Stimulated activated CD4-positive, alpha-beta T cell treated with anti-CD3 and anti-CD28 coated beads, Interleukin-1b, Interleukin-23, amount 100 ng/mL, for 1 hour (primary cell): ENCODE data around the gene TASOR.
A peak's percentile ranks its signal among the peaks of the same experiment; 100 is the strongest.
"Not testable (repeated sequence)": the region's sequence is repeated elsewhere in the genome, so short reads cannot be mapped to it uniquely, and the experiment has no call there.

ENCODE experiments used
- DNase-seq, 2 donors: peaks; one replicate each; pipeline ENCODE4 v3.0.0-alpha.2; 2020; ENCODE audit warnings: low read depth in 2 of 2

Gene TASOR

GRCh38 chr3:56683122-56683817, at the start of gene TASOR:
TSS of gene TASOR (minus strand) at chr3:56683265. CDS start at chr3:56683006, 259 bp downstream.
- DNase-seq, result peak; percentile 65 to 78

DNA sequence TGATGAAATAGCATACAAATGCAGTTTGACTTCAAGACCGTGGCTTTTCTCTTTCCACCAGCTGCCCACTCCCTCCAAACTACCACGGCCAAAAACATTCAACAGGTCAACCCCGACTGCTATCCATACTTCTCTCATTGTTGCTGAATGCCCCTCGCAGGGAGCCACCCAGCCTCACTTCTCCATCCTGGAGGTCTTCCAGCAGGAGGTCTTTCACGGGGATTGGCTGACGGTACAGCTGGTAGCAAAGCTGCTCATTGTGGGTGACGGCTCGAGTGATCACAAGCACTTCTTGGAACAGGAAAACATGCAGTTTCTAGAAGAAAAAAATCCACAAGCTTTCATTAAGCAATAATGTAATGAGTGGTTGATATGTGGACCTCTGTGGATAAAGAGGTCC, 49.0 kb upstream of the TASOR start:
- DNase-seq, result no peak

GRCh38 chr3:56725175-56725574, 42.1 kb upstream of the TASOR start:
- DNase-seq, result no peak

DNA sequence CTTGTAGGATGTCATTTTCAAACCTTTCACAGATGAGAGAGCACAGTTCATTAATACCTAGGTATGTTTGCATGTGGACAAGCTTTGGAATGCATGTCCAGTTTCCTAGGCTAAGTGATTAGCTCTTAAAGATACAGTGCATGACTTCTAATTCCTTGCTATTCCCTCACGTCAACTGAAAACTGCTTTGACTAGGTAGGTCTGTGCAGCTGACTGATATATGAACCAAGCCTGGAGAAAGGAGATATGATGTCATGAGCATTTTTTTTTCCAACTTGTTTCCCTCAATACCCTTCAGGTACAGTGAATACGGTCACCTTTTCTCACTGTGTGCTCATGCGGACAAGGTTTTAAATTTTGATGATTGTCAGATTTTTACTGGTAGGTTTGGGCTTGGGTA, 41.6 kb upstream of the TASOR start:
- DNase-seq, result no peak

- DNase-seq, result no peak
Measured at GRCh38 chr3:56720849-56721248, 37.8 kb upstream of the TASOR start.

GRCh38 chr3:56718809-56719208, 35.7 kb upstream of the TASOR start:
- not testable (repeated sequence) for DNase-seq

DNA sequence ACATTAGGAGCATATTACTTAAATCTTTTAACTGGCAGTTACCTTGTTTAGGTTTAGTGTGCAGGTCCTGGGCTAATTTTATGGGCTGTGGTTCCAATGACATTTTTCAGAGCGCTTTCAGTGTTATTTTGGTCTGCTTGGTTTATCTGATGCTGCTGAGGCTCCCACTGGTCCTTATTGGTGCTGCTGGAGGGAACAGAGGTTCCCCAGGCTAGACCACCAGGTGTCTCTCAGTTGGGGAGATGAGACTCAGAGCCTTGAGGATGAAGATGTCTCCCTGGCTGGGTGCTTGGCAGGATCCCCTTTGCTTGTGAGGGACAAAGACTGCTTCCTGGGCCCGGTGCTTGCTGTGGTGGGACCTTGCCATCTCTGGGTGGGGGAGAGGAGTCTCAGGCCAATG, 28.3 kb upstream of the TASOR start:
- no peak for DNase-seq

GRCh38 chr3:56707412-56707811, 24.3 kb upstream of the TASOR start:
- DNase-seq, result not testable (repeated sequence)

DNA sequence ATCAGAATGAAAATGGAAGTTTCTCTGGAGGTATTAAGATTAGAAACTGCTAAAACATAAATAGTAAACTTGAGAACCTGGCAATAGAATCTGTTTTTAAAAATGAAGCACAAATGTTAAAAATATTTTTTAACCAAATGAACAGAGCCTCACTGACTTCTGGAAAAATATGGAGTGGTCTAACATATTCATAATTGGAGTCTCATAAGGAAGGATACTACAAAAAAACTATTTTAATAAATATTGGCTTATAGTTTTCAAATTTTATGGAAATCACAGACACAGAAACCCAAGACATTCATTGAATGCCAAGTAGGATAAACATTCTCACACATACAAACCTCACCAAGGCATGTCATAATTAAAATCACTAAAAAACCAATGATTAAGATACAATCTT, 23.6 kb upstream of the TASOR start:
- no peak for DNase-seq

DNA sequence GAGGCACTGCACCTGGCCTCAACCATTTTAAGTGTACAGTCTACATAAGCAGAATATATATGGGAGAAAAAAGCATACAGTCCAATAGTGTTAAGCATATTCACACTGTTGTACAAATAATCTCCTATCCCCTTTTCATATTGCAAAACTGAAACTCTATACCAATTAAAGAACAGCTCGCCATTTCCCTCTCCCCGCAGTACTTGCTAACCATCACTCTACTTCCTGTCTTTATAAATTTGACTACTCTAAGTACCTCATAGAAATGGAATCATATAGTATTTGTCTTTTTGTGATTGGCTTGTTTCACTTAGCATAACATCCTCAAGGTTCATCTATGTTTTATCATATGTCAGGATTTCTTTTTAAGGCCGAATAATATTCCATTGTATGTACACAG, 21.6 kb upstream of the TASOR start:
- DNase-seq, result no peak

DNA sequence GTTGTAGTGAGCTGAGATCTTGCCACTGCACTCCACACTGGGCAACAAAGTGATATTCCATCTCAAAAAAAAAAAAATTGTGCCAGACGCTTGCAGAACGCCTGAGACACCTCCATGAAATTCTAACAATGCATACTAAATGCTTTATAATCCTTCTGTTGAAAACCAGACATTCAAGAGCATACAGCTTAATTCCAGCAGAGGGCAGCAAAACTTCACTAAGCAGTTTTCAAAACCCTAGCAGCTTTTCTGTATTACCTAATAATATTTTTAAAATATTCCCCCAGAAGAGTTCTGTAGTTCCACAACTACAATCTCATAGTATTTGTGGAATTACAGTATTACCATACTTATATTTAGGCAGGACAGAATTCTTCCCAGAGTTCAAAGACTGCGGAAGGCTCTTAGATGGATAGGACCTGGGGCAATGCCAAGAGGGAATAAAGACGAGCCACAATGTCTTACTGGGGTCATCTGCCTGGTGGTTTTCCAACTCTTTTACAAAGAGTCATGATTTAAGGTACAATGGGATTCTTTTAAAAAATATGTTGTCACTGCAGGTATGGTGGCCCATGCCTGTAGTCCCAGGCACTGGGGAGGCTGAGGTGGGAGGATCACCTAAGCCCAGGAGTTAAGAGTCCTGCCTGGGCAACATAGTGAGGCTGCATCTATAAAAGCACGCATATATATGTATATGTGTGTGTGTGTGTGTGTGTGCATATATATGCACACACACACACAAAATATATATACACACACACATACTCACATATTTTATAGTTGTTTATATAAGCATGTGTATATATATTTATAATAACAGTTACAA, 19.6 kb upstream of the TASOR start:
- DNase-seq, result peak in 1 of 2 donors; percentile 39

DNA sequence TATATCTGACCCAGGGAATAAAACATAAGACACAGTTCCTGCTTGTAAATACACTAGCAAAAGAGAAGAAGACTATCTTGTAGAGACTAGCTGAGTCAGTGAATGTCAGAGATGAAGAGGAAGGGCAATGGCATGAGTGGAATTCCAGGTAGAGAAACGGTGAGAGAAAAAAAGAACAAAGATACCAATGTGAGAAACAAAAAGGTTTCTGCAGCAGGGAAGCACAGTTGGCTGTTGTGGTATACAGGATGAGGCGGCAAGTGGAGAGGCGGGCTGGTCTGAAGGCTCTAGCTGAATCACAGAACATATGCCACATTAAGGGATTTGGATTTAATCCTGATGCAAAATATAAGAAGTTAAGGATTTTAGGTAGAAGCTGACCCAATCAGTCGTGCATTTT, 17.1 kb upstream of the TASOR start:
- DNase-seq, result no peak

DNA sequence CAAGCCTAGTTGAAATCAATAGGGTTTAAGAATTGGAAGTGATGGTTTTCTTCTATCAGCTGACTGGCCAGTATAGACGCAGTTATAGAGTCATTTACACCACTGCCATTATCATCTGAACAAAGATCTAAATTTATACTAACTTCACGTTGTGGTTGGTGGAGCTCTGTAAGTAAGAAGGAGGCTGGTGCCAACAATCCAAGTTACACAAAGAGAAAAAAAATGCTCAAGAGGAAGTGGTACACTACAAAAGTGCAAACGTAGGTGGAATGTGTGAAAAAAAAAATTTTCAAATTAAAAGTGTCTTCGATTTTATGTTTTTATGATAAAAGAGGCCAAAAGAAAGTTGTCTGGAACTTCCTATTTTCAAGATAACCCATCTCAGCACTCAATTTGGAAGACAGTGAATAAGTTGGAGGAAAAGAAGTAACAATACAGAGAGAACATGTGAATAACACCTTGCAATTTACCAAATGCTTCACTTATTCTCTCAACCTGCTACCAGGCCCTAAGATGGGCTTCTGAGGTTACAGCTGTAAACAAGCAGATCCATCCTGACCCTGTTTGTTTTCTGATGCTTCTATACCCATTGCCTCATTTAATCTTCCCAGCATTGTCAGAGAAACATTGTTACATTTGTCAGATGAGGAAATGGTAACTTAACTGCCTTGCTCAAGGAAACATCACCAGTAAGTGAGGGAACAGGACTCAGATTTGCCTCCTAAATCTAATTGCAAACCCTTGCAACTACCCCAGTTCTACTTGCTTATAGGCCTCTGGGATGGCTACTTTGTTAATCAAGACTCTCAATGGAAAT, 12.0 kb upstream of the TASOR start:
- DNase-seq, result no peak

GRCh38 chr3:56693750-56694149, 10.7 kb upstream of the TASOR start:
- no peak for DNase-seq

DNA sequence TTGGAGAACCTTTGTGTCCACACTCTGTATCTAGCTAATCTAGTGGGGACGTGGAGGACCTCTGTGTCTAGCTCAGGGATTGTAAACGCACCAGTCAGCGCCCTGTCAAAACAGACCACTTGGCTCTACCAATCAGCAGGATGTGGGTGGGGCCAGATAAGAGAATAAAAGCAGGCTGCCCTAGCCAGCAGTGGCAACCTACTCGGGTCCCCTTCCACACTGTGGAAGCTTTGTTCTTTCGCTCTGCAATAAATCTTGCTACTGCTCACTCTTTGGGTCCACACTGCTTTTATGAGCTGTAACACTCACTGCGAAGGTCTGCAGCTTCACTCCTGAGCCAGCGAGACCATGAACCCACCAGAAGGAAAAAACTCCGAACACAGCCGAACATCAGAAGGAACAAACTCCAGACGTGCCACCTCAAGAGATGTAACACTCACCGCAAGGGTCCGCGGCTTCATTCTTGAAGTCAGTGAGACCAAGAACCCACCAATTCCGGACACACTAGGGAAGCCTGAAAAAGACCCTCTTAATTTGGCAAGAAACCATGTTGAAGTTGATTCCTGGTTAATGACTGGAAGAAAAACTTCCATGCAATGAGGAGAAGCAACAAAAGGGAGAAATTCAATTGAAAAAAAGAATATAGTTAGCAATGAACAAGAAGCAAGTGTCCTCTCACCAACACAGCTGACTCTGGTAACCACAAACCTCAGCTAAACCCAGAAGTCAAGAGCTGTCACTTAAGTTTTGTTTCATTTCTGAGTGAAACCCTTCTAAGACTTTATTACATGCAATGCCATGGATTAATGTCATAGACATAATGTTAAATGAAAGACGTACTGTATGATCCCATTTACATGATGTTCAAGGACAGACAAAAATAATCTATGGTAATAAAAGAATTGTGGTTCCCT, 9.7 kb upstream of the TASOR start:
- not testable (repeated sequence) for DNase-seq

GRCh38 chr3:56692001-56692365, 8.9 kb upstream of the TASOR start:
- not testable (repeated sequence) for DNase-seq

- DNase-seq, result no peak
Measured at GRCh38 chr3:56691165-56692000, 8.3 kb upstream of the TASOR start.

- DNase-seq, result no peak
Measured at GRCh38 chr3:56689303-56689702, 6.2 kb upstream of the TASOR start.

DNA sequence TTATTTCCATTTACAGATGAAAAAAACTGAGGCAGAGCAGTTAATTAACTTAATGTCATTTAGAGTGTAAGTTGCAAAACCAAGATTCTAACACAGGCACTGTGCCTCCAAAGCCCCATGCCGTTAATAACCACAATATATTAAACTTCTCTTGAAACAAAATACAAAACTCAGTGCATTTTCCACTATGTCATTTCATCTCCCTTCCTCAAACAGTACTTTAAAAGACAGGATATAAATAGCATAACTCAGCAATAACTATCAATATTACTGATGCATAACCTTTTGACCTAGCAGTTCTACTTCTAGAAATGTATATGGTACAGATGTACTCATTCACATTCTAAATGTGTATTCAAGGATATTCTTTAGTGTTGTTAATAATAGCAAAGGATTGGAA, 5.1 kb upstream of the TASOR start:
- DNase-seq, result no peak

- DNase-seq, result no peak
Measured at GRCh38 chr3:56684029-56684428, 964 bp upstream of the TASOR start.
